Measurements from ENCODE around the gene CTNND2.

DNA sequence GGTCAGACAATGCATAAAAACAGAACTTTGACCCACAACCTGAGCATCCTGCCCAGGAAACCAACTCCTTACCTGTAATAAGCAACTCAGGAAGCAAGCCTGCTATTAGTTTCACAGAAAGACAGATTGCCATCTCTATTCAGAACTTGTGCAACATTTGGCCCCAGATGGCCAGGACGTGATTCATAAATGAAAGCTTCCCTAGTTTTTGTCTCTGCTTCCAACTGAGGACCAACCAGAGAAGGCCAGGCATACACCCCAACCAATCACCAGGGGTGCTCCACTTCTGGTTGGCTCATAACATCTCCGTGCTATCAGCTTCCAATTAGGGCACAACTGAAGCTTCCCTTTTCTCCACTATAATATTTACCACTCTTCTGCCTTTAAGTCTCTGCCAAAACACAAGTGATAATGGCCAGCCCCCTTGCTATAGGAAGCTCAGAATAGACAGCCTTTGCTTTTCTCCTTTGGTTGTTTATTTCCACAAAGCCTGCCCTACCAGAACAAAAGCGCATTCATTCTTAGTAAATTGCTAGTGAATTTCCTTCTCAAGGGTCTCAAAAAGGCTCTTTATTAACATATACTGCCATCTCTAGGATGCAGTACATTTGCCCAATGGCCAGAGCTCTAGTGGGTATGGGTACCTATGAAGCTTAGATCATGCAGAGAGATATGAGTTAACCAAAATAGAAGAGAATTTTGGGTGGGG lies 853.5 kb downstream of the CTNND2 start:
- no peak for TF ChIP-seq SUZ12 (IDR thresholded peaks at IDR 0.05)
- no peak for TF ChIP-seq FOXK2 (IDR thresholded peaks at IDR 0.05)
- TF ChIP-seq FOXA1 (IDR thresholded peaks at IDR 0.05) = no peak
- no peak for TF ChIP-seq ARNT (IDR thresholded peaks at IDR 0.05)
- TF ChIP-seq ELF4 (IDR thresholded peaks at IDR 0.05) = no peak
- no peak for TF ChIP-seq FOXM1 (IDR thresholded peaks at IDR 0.05; ENCODE audit: borderline replicate concordance)
- TF ChIP-seq BHLHE40 (IDR thresholded peaks at IDR 0.05; ENCODE audit: borderline replicate concordance) = no peak
- no peak for TF ChIP-seq TARDBP (IDR thresholded peaks at IDR 0.05)
- TF ChIP-seq NFRKB (IDR thresholded peaks at IDR 0.05) = no peak

Data from HEK293T (cell line).